Posterior vena cava (tissue), 2 donors: Measurements from ENCODE around the gene TK2. TPM values are rescaled to one million over a fixed set of nuclear protein-coding genes. Genes with fewer than 3 reads are reported as not detected.
"Not testable (repeated sequence)": the region's sequence is repeated elsewhere in the genome, so short reads cannot be mapped to it uniquely, and the experiment has no call there.

Source experiments
- DNase-seq: peaks from one replicate; pipeline ENCODE4 v3.0.0-alpha.2; 2020; ENCODE audit warnings: low spot score
- intact Hi-C, 2 donors: fragments of 100-400 bp; cut with DNase I; formaldehyde crosslinking; loops; one replicate each; pipeline versions ENCODE4 v1.14.1 to v1.14.2; 2022 to 2023
- total RNA-seq, 2 donors: library from RNA; stranded (reverse); fragmentation: NEBNext Ultra II Directional; extraction: Animal tissue kit (Norgen Biotek cat#: 25700); gene quantifications; one replicate each; pipeline ENCODE4 v1.2.1, GENCODE V29; 2021
- donor health status: DM: yes; HTN: yes; CAD: no.
- donor health status: DM: yes; HTN: yes; CAD: no.

The TK2 gene
- total RNA-seq, 2 donors from 2014 or later: 23.6 to 37.2 TPM

DNA sequence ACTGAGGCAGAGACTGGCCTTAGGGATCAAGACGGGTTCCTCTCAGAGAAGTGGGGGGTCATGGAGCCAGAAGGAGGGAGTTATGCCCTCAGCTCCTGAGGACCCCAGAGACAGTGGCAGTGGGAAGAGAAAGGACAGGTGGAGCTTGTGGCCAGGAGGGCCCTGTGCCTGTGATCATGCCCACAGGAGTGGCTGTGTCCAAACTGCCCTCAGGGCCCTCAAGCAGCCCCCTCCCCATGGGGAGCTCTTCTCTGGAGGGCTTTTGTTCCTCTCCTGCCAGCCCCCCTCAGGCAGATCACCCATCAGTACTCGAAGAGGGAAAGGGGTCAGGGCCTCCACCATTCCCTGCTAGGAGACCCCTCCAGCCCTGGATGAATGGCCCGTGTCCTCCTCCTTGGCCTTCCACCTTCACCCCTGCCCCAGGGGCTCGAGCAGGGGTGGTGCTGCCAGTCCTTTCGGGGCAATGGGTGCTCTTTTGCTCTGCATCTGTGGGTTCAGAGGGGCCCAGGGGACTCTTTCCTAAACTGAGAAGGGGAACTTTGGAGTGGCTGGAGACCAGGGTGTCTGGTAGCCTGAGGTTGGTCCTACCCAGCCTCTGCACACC lies 70.2 kb downstream of the TK2 start:
- intact Hi-C loops: loop anchor here in 1 of 2 donors (5.0 kb wide), 1 partner anchor 72 kb away; no protein-coding TSS in a partner anchor
- no peak for DNase-seq

DNA sequence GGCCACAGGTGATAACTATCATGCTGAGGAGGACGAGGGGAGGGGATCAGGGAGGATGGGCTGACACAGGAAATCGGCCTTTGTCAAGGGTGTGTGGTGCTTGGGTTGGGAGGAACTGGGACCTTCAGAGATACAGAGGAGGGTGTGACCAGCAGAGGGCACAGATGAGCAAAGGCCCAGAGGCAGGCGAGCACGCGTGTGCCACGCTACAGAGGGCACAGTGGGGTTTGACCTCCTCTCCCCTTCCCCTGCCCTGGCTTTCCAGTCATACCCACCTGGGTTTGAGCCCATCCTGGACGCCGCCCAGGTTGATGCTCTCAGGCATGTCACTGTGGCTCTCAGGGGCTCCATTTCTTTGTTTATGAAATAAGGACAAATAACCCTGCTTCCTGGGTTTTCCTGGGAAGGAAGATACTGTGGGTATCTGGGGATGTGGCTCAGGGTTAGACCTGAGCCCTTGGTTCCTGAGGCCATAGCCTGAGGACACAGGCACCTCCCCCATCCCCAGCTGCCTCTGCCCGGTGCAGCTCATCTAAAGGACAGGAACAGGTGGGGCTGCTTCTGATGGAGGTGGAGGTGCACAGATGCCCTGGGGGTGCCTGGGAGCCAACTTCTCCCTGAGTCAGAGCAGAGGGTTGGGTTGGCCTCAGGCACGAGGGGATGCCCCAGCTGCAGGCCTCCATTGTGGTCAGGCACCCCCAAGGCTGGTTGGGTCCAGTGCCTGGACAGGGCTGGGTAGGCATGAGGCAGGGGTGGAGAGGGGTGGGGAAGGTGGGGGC lies 71.0 kb downstream of the TK2 start:
- intact Hi-C loops: no loop called here
- DNase-seq: peak; percentile 91

DNA sequence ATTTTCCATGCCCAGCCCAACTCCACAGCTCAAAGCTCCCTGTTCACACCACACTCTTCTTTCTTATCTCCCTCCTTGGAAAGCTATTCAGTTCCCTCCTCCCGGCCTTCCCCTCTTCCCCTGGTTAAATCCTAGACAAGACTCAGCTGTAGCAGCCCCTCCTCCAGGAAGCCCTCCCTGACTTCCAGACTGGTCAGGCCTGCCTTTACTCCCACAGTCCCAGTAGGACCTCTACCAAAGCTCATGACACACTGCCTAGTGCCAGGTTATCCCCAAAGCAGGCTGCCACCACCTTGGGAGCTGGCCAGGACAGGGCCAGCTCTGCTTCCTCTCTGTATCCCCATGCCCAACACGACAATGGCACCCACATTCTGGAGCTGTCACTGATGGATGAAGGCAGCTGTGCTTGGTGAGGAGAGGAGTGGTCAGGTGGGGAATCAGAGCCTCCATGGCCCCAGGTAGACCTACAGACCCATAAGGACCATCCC lies 72.8 kb downstream of the TK2 start:
- no peak for DNase-seq
- intact Hi-C loops: no loop called here

DNA sequence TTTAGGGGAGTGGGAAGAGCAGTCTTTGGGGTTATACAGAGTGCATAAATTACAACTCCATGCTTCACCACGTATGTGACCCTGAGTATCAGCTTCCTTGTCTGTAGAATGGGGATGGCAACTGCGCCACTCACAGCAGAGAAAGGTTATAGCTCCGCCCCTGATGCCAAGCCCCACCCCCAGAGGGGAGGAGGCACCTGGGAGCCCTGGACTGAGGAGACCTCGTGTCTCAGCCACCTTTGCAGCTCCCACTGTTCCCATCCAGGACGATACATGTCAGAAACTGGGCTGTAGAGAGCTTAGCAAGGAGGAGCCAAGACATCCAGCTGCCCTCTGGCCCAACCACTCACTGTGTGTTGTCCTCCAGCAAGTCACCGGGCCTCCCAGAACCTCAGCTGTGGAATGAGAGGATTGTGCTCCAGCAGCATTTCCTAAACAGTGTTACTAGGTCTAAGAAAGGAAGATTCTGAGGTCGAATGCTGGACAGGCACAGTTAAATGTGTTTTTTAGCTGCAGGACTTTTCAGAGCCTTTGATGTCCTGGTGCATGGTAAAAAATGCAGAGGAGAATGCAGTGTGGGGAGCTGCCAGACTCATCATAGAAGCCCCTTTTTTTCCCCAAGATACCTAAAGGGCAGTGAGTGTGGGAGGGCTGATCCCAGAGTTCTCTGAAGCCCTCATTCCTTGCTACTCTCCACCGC lies 73.4 kb downstream of the TK2 start:
- intact Hi-C loops: no loop called here
- DNase-seq: no peak

DNA sequence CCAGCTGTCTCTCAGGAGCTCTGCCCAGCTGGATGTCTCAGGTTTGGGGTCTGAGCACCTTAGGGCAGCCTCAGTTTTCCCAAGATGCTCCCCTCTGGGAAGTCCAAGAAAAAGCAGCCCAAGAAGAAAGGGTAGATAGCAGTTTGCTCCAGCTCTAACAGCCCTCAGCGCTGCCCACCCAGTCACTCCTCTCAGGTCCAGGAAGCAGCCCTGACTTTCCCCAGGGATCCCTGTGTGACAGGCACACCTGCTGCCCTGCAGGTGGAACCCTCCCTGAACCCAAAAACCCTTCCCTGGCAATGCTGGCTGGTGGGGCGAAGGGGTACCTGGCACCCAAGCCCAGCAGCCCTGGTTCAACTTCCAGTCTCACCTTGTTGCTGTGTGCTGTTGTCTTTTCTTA lies 74.7 kb downstream of the TK2 start:
- intact Hi-C loops: no loop called here
- DNase-seq: no peak

DNA sequence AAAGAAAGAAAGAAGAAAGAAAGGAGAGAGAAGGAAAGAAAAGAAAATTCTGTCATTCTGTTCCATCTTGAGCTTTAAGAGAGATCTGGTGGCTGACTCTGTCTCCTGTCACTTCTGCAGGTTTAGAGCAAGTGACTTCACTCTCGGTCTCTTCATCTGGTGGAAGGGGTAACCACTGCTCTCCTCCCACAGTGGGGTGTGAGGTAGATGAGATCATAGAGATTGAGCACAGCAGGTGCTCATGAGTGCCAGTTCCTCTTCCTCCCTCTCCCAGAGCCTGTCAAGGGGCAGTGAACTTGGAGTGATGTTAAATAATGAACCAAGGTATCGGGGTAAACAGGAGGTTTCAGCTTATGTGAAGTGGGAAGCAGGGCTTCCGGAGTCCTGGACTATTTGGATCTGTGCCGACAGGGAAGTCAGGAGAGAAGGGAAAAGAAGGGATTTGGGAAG lies 75.1 kb downstream of the TK2 start:
- intact Hi-C loops: no loop called here
- DNase-seq: no peak

DNA sequence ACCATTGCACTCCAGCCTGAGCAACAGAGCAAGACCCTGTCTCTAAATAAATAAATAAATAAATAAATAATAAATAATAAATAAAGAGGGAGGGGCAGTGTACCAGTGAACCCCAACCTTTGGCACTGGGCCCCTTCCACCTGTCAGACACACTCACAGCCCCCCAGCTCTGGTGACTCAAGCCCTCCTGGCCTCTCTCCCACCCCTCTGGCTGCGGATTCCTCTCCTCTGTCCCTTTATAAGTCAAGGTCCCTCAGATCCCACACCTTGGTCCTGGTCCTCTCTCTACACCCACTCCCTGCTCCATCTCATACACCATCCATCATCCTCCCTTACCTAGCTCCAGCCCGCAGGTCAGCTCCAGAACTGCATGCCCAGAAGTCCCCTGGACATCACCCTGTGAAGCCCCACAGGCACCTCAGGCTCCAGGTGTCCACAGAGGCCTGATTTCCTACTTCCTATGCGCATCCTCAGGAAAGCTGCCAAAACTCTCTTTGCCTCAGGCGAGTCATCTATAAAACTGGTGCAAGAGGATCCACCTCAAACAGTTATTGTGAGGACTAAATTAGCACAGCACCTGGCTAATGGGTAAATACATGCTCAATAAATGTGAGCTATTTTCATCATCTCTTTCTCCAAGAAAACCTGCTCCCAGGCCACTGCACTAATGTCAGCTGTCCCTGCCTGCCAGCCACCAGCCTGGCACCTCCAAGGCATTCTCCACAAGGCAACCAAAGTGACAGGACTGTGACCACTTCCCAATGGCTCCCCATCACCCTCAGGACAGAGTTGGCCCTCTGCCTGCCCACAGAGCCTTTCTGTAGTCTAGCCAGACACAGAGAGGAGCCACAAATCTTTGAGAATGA lies 76.0 kb downstream of the TK2 start:
- peak; percentile 52 for DNase-seq
- intact Hi-C loops: no loop called here

DNA sequence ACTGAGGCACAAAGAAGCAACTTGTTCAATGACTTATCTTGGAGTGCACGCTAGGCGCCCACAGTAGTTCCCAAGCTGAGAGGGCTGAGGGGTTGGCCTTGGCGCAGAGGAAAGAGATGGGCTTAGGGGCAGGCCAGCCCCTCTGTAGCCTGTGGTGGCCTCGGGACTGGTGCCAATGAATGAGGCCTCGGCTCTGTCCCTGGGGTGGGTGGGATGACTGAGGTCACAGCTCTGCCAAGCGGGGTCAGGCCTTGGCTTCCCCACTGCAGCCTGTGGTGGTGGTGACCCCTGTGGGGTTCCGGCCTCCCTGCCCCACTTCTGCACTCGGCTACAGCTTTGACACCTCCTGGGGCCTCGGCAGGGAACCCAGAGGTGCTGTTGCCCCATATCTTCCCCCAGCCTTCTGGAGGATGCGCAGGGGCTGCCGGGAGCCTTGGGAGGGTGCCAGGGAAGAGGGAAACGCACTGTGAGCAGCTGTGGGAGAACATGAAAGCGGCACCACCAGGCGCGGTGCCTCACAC lies 76.8 kb downstream of the TK2 start:
- DNase-seq: peak; percentile 53
- intact Hi-C loops: no loop called here

DNA sequence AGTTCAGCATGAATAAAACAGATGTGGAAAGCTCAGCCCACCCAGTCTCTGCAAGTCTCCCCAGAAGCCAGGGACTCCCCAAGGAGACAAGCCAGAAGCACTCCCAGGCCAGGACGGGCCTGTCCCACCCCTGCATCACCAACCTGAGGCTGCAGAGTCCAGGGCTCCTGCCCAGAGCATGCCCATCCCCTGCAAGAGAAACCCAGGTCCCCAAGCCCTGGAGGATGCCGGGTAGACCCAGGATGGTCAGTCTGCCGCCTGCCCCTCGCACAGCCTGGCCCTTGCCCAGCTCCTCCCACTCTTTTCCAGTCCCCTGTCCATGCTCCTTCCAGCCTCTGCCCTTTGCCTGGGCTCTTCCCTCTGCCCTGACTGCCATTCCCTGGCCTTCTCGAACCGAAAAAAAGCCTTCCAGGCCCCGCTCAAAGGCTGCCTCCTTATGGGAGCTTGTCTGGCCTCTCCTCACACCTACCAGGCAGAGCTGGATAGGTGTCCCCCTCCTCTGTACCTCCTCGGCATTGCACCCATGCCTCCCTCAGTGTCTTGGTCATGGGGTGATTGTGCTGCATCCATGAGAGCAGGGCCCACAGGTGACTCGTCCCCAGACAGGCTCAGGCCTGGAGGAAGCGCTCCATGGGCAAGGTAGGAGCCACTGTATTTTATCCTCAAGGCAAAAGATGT lies 78.1 kb downstream of the TK2 start:
- intact Hi-C loops: no loop called here
- peak; percentile 58 for DNase-seq

DNA sequence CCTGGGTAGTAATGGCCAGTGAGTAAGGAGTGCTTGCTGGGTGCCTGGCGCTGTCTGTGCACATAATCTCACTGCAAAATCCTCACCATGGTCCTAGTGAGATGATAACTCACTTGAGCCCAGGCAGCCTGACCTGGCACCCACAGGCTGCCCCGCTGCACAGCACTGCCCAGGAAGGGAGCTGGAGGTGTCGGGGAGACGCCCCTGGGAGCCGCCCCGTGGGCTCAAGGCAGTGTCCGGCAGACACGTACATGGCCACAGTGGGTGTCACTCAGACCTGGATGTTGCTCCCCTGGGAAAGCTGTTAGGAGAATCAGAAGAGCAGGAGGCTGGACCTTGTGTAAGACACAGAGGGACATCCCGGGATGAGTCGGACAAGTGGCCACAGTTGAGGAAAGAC lies 78.7 kb downstream of the TK2 start:
- intact Hi-C loops: no loop called here
- peak; percentile 64 for DNase-seq

DNA sequence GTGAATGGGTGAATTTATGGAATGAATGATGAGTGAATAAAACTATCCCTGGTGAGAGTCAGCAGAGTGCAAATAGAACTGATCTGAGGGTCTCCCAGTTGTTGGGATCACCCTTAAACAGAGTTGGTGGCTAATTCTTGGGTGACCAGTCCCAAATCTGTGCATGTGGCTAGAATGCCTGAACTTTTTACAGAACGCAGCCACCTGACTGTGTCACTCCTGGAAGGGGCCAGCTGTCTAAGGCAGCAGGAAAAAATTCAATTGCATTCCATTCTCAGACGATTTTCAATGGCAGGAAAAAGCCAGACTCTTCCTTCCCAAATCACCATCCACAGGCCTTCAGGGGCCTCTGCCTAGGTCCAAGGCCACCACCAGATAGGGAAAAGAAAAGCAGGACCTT lies 79.4 kb downstream of the TK2 start:
- DNase-seq: no peak
- intact Hi-C loops: no loop called here

DNA sequence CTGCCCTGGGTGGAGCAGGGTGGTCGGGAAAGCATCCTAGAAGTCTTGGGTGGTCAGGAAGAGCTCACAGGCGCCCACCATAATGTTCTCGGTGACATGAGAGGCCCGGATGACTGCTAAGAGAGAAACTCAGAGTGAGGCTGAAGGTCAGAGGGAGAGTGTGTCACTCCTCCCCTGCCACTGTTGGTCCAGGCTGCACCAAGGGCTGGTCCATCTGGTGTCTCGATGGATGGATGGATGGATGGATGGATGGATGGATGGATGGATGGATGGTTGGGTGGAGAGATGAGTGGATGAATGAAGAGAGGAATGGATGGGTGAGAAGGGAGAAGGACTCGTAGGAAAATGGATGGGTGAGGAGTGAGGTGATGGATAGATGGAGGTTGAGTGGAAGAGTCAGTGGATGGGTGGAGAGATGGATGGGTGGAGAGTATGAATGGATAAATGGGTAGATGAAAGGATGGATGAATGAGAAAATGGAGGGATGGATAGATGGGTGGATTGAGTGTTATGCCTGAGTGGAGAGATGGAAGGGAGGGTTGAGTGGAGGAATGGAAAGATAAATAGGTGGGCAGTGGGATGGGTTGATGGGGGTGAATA lies 79.9 kb downstream of the TK2 start:
- DNase-seq: no peak
- intact Hi-C loops: no loop called here

DNA sequence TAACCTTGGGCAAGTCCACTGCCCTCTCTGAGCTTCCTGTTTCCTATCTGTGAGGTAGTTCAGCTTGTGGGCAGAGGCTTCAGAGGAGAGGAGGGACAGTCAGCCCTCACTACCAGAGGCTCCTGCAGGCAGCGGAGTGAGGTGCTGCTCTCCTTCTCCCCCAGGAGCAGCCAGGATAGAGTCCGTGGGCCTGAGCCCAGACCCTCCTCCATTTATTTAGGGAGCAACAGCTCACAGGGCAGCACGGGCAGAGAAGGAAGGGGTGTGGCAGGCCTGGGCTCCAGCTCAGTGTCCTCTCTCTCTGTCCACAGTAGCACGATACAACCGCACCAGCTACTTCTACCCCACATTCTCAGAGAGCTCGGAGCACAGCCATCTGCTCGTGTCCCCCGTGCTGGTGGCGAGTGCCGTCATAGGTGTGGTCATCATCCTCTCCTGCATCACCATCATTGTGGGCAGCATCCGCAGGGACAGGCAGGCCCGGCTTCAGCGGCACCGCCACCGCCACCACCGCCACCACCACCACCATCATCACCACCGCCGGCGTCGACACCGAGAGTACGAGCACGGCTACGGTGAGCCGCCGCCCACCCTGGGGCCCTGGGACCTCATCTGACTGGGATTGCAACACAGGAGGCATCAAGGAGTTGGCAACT lies 80.5 kb downstream of the TK2 start:
- DNase-seq: peak; percentile 75
- intact Hi-C loops: no loop called here

DNA sequence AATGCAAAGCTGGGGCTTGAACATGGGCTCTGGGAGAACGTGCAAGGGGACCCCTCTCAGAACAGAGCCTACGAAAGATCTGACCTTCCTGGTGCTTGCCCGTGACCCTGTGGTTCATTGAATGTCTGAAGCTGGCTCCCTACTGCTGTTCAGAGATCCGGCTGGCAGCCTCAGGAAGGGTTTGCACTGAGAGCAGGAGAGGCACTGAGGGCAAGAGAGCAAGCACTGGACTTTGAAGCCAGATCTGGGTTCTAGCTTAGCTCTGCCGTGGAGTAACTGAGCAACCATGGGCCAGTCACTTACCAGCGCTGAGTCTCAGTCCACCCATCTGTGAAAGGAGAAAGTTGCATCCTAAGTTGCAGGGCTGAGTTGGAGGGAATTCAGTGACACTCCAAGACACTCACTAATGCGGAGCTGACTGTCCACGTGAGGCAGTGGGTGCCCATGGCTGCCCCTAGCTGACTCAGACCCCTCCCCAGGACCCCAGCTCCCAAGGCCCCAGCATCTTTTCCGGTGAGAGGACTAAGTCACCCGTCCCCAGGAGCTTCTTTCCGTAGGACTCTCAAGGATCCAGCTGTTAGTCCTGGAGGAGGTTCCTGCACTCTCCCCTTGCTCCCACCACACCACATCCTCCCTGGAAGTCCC lies 81.5 kb downstream of the TK2 start:
- peak; percentile 73 for DNase-seq
- intact Hi-C loops: no loop called here

DNA sequence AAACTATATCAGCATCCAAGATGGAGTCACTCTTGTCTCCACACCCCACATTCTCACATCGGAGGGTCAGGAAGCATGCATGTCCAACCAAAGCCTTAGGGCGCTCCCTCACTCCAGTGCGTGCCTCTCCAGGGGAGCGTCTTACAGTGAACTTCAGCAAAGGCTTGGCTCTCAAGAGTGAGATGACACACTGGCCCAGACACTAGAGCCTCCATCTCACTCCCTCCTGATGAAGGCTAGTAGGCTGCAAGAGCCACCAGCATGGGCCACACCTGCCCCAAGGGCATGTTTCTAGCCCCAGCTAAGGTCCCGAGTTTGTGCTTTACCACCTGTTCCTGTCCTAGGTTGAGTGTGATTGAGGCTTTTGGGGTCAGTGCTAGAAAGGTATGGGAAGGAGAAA lies 82.3 kb downstream of the TK2 start:
- no peak for DNase-seq
- intact Hi-C loops: no loop called here

DNA sequence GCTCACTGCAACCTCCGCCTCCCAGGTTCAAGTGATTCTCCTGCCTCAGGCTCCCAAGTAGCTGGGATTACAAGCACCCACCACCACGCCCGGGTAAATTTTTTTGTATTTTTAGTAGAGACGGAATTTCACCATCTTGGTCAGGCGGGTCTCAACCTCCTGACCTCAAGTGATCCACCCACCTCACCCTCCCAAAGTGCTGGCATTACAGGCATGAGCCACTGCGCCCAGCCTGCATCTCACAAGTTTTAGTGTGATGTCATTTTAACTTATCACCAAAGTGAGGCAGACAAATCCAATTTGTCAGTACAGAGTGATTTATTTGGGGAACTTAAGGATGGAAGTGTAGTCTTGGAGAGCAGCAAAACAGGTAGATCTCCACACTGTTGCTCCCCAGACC lies 83.3 kb downstream of the TK2 start:
- DNase-seq, intact Hi-C loops: not testable (repeated sequence)

DNA sequence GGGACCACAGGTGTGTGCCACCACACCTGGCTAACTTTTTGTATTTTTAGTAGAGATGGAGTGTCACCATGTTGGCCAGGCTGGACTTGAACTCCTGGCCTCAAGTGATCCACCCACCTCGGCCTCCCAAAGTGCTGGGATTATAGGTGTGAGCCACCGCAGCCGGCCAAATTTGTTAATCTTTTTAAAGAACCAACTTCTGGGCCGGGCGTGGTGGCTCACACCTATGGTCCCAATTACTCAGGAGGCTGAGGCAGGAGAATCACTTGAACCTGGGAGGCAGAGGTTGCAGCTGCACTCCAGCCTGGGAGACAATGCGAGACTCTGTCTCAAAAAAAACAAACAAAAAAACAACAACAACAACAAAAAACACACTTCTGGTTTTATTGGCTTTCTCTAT lies 84.0 kb downstream of the TK2 start:
- intact Hi-C loops: not testable (repeated sequence)

More for the DNA sequence above, 84.0 kb downstream of the TK2 start:
- DNase-seq: not testable (repeated sequence)
